ENCODE measurements around the gene PSENEN. TPM values are rescaled to one million over a fixed set of nuclear protein-coding genes. Genes with fewer than 3 reads are reported as not detected.

PSENEN gene
- total RNA-seq, 1 experiment from 2014 or later: 42.9 TPM

- H3K27me3 ChIP-seq (ENCODE audit: low read length): no peaks in the 10 kb centered on the region
- H3K9me3 ChIP-seq (ENCODE audit: low read length): no peaks in the 10 kb centered on the region
- H3K4me3 ChIP-seq (ENCODE audit: low read length): no peak overlapping the region
- no peak for DNase-seq
- no peaks in the 10 kb centered on the region for H3K9me2 ChIP-seq (replicated peaks; ENCODE audit: low read length)
- no peak overlapping the region for H3K4me2 ChIP-seq (ENCODE audit: low read length)
- no peak for ATAC-seq
- no peaks in the 10 kb centered on the region for H3K4me1 ChIP-seq (ENCODE audit: insufficient read depth, low read length)
- no TSS peak for BruUV-seq (replicated peaks)
- H4K20me1 ChIP-seq (ENCODE audit: low read length): no peaks in the 10 kb centered on the region
- TF ChIP-seq EZH2 (IDR thresholded peaks at IDR 0.05; ENCODE audit: low read length, unreplicated experiment) (no peak), EZH2phosphoT487 (IDR thresholded peaks at IDR 0.05; ENCODE audit: borderline replicate concordance, low read length) (no peak)
- TF ChIP-seq, protein P1, sequence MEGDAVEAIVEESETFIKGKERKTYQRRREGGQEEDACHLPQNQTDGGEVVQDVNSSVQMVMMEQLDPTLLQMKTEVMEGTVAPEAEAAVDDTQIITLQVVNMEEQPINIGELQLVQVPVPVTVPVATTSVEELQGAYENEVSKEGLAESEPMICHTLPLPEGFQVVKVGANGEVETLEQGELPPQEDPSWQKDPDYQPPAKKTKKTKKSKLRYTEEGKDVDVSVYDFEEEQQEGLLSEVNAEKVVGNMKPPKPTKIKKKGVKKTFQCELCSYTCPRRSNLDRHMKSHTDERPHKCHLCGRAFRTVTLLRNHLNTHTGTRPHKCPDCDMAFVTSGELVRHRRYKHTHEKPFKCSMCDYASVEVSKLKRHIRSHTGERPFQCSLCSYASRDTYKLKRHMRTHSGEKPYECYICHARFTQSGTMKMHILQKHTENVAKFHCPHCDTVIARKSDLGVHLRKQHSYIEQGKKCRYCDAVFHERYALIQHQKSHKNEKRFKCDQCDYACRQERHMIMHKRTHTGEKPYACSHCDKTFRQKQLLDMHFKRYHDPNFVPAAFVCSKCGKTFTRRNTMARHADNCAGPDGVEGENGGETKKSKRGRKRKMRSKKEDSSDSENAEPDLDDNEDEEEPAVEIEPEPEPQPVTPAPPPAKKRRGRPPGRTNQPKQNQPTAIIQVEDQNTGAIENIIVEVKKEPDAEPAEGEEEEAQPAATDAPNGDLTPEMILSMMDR (conservative IDR thresholded peaks at IDR 0.05; ENCODE audit: low read depth, low read length): no peak
- H3K27ac ChIP-seq (ENCODE audit: low read length): no peak overlapping the region
- H3K9ac ChIP-seq (ENCODE audit: low read length): no peak overlapping the region
- H3K36me3 ChIP-seq (ENCODE audit: low read depth, low read length): peaks cover 5% of the 10 kb centered on the region
- CTCF ChIA-PET: no interaction called here
- POLR2A ChIA-PET (ENCODE audit: unreplicated experiment): no interaction called here
- H3K79me2 ChIP-seq (ENCODE audit: low read length): no peaks in the 10 kb centered on the region
- H3F3A ChIP-seq (ENCODE audit: low read length, unreplicated experiment): no peaks in the 10 kb centered on the region
- intact Hi-C loops (cut with micrococcal nuclease): no loop called here
- no peak overlapping the region for H2AFZ ChIP-seq (ENCODE audit: low read length)
Observed at GRCh38 chr19:35727956-35728706, 17.3 kb upstream of the PSENEN start.

- Histone ChIP-seq H3F3A (ENCODE audit: low read length, unreplicated experiment) (no peaks in the 10 kb centered on the region), H3K9ac (ENCODE audit: low read length) (no peak overlapping the region), H2AFZ (ENCODE audit: low read length) (no peak overlapping the region), H3K36me3 (ENCODE audit: low read depth, low read length) (peaks cover 5% of the 10 kb centered on the region), H3K9me3 (ENCODE audit: low read length) (no peaks in the 10 kb centered on the region), H4K20me1 (ENCODE audit: low read length) (no peaks in the 10 kb centered on the region), H3K9me2 (replicated peaks; ENCODE audit: low read length) (no peaks in the 10 kb centered on the region), H3K27ac (ENCODE audit: low read length) (no peak overlapping the region), H3K4me2 (ENCODE audit: low read length) (no peak overlapping the region), H3K4me3 (ENCODE audit: low read length) (no peak overlapping the region), H3K79me2 (ENCODE audit: low read length) (no peaks in the 10 kb centered on the region), H3K27me3 (ENCODE audit: low read length) (no peaks in the 10 kb centered on the region), H3K4me1 (ENCODE audit: insufficient read depth, low read length) (no peaks in the 10 kb centered on the region)
- intact Hi-C loops (cut with micrococcal nuclease): no loop called here
- CTCF ChIA-PET: no interaction called here
- no TSS peak for BruUV-seq (replicated peaks)
- ATAC-seq (no peak), DNase-seq (no peak)
- TF ChIP-seq, protein P1 (conservative IDR thresholded peaks at IDR 0.05; ENCODE audit: low read depth, low read length): no peak
- TF ChIP-seq EZH2phosphoT487 (IDR thresholded peaks at IDR 0.05; ENCODE audit: borderline replicate concordance, low read length) (no peak), EZH2 (IDR thresholded peaks at IDR 0.05; ENCODE audit: low read length, unreplicated experiment) (no peak)
- POLR2A ChIA-PET (ENCODE audit: unreplicated experiment): no interaction called here
Observed at GRCh38 chr19:35729021-35729420, 16.4 kb upstream of the PSENEN start.

- DNase-seq: no peak
- TF ChIP-seq, protein P1 (conservative IDR thresholded peaks at IDR 0.05; ENCODE audit: low read depth, low read length): no peak
- no peak for TF ChIP-seq EZH2 (IDR thresholded peaks at IDR 0.05; ENCODE audit: low read length, unreplicated experiment)
- no TSS peak for BruUV-seq (replicated peaks)
- Histone ChIP-seq H3K27ac (ENCODE audit: low read length) (no peak overlapping the region), H3K9me2 (replicated peaks; ENCODE audit: low read length) (no peaks in the 10 kb centered on the region), H2AFZ (ENCODE audit: low read length) (no peak overlapping the region), H3K9me3 (ENCODE audit: low read length) (no peaks in the 10 kb centered on the region), H4K20me1 (ENCODE audit: low read length) (no peaks in the 10 kb centered on the region), H3K9ac (ENCODE audit: low read length) (no peak overlapping the region), H3K79me2 (ENCODE audit: low read length) (no peaks in the 10 kb centered on the region), H3F3A (ENCODE audit: low read length, unreplicated experiment) (no peaks in the 10 kb centered on the region), H3K4me3 (ENCODE audit: low read length) (no peak overlapping the region), H3K4me1 (ENCODE audit: insufficient read depth, low read length) (no peaks in the 10 kb centered on the region), H3K27me3 (ENCODE audit: low read length) (no peaks in the 10 kb centered on the region), H3K4me2 (ENCODE audit: low read length) (no peak overlapping the region), H3K36me3 (ENCODE audit: low read depth, low read length) (peaks cover 5% of the 10 kb centered on the region)
- ATAC-seq: no peak
- CTCF ChIA-PET: no interaction called here
- POLR2A ChIA-PET (ENCODE audit: unreplicated experiment): no interaction called here
- intact Hi-C loops (cut with micrococcal nuclease): no loop called here
Observed at GRCh38 chr19:35729763-35730162, 15.7 kb upstream of the PSENEN start.
